Suprapubic skin (tissue), 4 donors: ENCODE data around the gene RNF182.

ENCODE experiments used
- EP300 ChIP-seq: sonication (generic); formaldehyde crosslinking; IDR thresholded peaks from one replicate; pipeline ENCODE4 v1.6.1; 2017; ENCODE audit warnings: antibody characterized with exemption
- POLR2A ChIP-seq, 2 donors: fragments of 450-650 bp; IDR thresholded peaks; one replicate each; pipeline ENCODE4 v1.6.1; 2017; ENCODE audit warnings: antibody characterized with exemption in 2 of 2, mild to moderate bottlenecking in 2 of 2, moderate library complexity in 2 of 2
- POLR2AphosphoS5 ChIP-seq, 3 donors: sonication (generic); formaldehyde crosslinking; IDR thresholded peaks; one replicate each; pipeline ENCODE4 v1.6.1; 2017; ENCODE audit warnings: antibody characterized with exemption in 3 of 3
- TF ChIP-seq, protein P1 (sequence below), 2 donors: fragments of 200-600 bp in 1 of 2; fragments of 450-650 bp in 1 of 2; sonication (generic) in 1 of 2; IDR thresholded peaks; one replicate each; pipeline ENCODE4 v1.5.1; 2016 to 2019; ENCODE audit warnings: antibody characterized with exemption in 2 of 2, mild to moderate bottlenecking in 1 of 2, moderate library complexity in 1 of 2

DNA sequence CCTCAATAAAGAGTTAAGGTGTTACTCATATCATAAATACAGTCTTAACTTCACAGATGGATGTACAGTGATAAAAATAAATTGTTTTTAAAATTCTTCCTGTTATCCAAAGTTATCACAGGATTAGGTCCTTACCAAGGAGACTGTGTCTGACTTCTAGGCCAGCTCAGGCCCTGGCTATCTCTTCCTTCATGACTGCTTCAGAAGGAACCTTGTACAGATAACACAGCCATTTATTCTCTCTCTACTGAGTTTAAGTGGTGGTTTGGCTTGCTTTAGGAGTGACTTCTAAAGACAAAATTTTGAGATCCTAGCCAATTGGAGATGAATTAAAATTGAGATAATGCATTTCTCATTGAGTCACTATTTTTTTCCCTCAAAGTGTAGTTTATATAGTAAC is 40.8 kb upstream of the RNF182 start:
- TF ChIP-seq, protein P1, sequence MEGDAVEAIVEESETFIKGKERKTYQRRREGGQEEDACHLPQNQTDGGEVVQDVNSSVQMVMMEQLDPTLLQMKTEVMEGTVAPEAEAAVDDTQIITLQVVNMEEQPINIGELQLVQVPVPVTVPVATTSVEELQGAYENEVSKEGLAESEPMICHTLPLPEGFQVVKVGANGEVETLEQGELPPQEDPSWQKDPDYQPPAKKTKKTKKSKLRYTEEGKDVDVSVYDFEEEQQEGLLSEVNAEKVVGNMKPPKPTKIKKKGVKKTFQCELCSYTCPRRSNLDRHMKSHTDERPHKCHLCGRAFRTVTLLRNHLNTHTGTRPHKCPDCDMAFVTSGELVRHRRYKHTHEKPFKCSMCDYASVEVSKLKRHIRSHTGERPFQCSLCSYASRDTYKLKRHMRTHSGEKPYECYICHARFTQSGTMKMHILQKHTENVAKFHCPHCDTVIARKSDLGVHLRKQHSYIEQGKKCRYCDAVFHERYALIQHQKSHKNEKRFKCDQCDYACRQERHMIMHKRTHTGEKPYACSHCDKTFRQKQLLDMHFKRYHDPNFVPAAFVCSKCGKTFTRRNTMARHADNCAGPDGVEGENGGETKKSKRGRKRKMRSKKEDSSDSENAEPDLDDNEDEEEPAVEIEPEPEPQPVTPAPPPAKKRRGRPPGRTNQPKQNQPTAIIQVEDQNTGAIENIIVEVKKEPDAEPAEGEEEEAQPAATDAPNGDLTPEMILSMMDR (IDR thresholded peaks at IDR 0.05): no peak
- TF ChIP-seq POLR2A (IDR thresholded peaks at IDR 0.05) (no peak), POLR2AphosphoS5 (IDR thresholded peaks at IDR 0.05) (no peak), EP300 (no peak)
